Suprapubic skin (tissue), 3 donors: ENCODE results near the gene LAMP1.

Experiments used
- EP300 ChIP-seq: sonication (generic); formaldehyde crosslinking; IDR thresholded peaks from one replicate; pipeline ENCODE4 v1.6.1; 2017; ENCODE audit warnings: antibody characterized with exemption
- TF ChIP-seq, protein P1 (sequence below), 2 donors: fragments of 200-600 bp in 1 of 2; fragments of 450-650 bp in 1 of 2; sonication (generic) in 1 of 2; IDR thresholded peaks; one replicate each; pipeline ENCODE4 v1.5.1; 2016 to 2019; ENCODE audit warnings: antibody characterized with exemption in 2 of 2, mild to moderate bottlenecking in 1 of 2, moderate library complexity in 1 of 2

- TF ChIP-seq EP300, result no peak
- TF ChIP-seq, protein P1, sequence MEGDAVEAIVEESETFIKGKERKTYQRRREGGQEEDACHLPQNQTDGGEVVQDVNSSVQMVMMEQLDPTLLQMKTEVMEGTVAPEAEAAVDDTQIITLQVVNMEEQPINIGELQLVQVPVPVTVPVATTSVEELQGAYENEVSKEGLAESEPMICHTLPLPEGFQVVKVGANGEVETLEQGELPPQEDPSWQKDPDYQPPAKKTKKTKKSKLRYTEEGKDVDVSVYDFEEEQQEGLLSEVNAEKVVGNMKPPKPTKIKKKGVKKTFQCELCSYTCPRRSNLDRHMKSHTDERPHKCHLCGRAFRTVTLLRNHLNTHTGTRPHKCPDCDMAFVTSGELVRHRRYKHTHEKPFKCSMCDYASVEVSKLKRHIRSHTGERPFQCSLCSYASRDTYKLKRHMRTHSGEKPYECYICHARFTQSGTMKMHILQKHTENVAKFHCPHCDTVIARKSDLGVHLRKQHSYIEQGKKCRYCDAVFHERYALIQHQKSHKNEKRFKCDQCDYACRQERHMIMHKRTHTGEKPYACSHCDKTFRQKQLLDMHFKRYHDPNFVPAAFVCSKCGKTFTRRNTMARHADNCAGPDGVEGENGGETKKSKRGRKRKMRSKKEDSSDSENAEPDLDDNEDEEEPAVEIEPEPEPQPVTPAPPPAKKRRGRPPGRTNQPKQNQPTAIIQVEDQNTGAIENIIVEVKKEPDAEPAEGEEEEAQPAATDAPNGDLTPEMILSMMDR (IDR thresholded peaks at IDR 0.05), result no peak
Observed at GRCh38 chr13:113361406-113361805, 64.4 kb downstream of the LAMP1 start.
